ENCODE measurements around the gene CLK2. TPM values are rescaled to one million over a fixed set of nuclear protein-coding genes. Genes with fewer than 3 reads are reported as not detected.

The CLK2 gene
- total and polyA plus RNA-seq, 9 of the 15 experiments (the other 6 are each of a cell fraction or from before 2014, with no cell fraction given) = 13.5 to 81.4 (median 39.6) TPM

DNA sequence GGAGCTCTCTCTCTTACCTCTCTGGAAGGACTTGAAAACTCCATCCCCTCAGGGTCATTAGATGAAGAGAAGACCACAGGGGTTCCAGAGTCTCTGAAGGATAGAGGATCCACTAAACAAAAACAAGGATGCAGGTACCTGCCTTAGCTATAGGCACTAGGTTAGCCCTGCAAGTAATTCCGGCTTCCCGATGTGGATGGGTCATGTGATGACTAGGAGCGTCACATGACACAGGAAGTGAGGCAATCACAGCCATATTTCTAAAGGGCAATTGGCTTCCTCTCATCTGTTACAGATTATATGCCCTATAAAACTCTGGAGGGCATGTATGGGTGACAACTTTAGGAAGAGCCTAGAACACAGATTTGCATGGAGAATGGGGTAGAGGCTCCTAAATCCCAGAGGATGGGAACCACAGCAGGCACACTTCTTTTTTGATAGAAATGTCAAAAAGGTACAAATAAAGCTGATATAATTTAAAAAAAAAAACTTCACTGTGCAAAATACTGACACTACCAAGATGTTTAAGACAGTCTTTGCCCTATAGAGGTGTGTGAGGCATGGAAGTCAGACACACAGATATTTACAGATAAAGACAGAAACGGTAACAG is 32.1 kb downstream of the CLK2 start (continued):
- TF ChIP-seq MAZ (CRISPR knock-in tag; conservative IDR thresholded peaks at IDR 0.05 in 1 of 2, IDR thresholded peaks at IDR 0.05 in 1 of 2) (no peak), RCOR1 (IDR thresholded peaks at IDR 0.05; ENCODE audit: borderline replicate concordance in 1 of 2, low read depth in 2 of 2, low read length in 2 of 2) (peak in 1 of 2 experiments; percentile 75; a peak in 1 of 4 replicates), ZNF76 (CRISPR knock-in tag; IDR thresholded peaks at IDR 0.05; ENCODE audit: borderline replicate concordance) (0 out of 2 replicates have a peak, but pooled peaks have one; percentile 13), GABPA (tag; conservative IDR thresholded peaks at IDR 0.05; ENCODE audit: low read depth) (peak; percentile 73), EHMT2 (IDR thresholded peaks at IDR 0.05) (no peak), CEBPG (CRISPR knock-in tag; IDR thresholded peaks at IDR 0.05) (peak; percentile 93), CEBPG (tag; conservative IDR thresholded peaks at IDR 0.05 in 1 of 2, IDR thresholded peaks at IDR 0.05 in 1 of 2) (peak; percentile 73 to 81; a peak in 3 of 4 replicates), MAFF (IDR thresholded peaks at IDR 0.05; ENCODE audit: low read length) (no peak), MTA1 (IDR thresholded peaks at IDR 0.05; ENCODE audit: borderline replicate concordance) (no peak), GABPB1 (CRISPR knock-in tag; IDR thresholded peaks at IDR 0.05) (0 out of 2 replicates have a peak, but pooled peaks have one; percentile 21), ZNF143 (CRISPR knock-in tag; IDR thresholded peaks at IDR 0.05) (no peak), NFATC3 (IDR thresholded peaks at IDR 0.05) (no peak), SIX5 (IDR thresholded peaks at IDR 0.05; ENCODE audit: borderline replicate concordance in 1 of 2, insufficient read depth in 1 of 2, low read depth in 1 of 2, low read length in 2 of 2) (peak; percentile 75 to 85), FOS (IDR thresholded peaks at IDR 0.05; ENCODE audit: extremely low read depth, insufficient read length) (peak; percentile 93), ZNF384 (IDR thresholded peaks at IDR 0.05; ENCODE audit: low read depth, low read length) (peak; percentile 71), SAP30 (IDR thresholded peaks at IDR 0.05; ENCODE audit: borderline replicate concordance, insufficient read depth, low read depth, low read length, poor library complexity, severe bottlenecking) (peak; percentile 62), ATF7 (IDR thresholded peaks at IDR 0.05) (peak; percentile 70), JUNB (CRISPR knock-in tag; conservative IDR thresholded peaks at IDR 0.05) (no peak), ATF1 (CRISPR knock-in tag; IDR thresholded peaks at IDR 0.05) (no peak), ATF1 (tag; IDR thresholded peaks at IDR 0.05) (peak; percentile 67), RAD21 (CRISPR knock-in tag; conservative IDR thresholded peaks at IDR 0.05 in 1 of 2, IDR thresholded peaks at IDR 0.05 in 1 of 2) (0 out of 4 replicates have a peak, but pooled peaks of 1 of the 2 experiments have one; percentile 3)
- TF ChIP-seq, protein P1, sequence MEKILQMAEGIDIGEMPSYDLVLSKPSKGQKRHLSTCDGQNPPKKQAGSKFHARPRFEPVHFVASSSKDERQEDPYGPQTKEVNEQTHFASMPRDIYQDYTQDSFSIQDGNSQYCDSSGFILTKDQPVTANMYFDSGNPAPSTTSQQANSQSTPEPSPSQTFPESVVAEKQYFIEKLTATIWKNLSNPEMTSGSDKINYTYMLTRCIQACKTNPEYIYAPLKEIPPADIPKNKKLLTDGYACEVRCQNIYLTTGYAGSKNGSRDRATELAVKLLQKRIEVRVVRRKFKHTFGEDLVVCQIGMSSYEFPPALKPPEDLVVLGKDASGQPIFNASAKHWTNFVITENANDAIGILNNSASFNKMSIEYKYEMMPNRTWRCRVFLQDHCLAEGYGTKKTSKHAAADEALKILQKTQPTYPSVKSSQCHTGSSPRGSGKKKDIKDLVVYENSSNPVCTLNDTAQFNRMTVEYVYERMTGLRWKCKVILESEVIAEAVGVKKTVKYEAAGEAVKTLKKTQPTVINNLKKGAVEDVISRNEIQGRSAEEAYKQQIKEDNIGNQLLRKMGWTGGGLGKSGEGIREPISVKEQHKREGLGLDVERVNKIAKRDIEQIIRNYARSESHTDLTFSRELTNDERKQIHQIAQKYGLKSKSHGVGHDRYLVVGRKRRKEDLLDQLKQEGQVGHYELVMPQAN (IDR thresholded peaks at IDR 0.05; ENCODE audit: borderline replicate concordance) = peak; percentile 97
- TF ChIP-seq, protein P2, sequence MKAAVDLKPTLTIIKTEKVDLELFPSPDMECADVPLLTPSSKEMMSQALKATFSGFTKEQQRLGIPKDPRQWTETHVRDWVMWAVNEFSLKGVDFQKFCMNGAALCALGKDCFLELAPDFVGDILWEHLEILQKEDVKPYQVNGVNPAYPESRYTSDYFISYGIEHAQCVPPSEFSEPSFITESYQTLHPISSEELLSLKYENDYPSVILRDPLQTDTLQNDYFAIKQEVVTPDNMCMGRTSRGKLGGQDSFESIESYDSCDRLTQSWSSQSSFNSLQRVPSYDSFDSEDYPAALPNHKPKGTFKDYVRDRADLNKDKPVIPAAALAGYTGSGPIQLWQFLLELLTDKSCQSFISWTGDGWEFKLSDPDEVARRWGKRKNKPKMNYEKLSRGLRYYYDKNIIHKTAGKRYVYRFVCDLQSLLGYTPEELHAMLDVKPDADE (conservative IDR thresholded peaks at IDR 0.05; ENCODE audit: control insufficient read depth, low read depth, low read length) = peak; percentile 96
- TF ChIP-seq, protein P3, sequence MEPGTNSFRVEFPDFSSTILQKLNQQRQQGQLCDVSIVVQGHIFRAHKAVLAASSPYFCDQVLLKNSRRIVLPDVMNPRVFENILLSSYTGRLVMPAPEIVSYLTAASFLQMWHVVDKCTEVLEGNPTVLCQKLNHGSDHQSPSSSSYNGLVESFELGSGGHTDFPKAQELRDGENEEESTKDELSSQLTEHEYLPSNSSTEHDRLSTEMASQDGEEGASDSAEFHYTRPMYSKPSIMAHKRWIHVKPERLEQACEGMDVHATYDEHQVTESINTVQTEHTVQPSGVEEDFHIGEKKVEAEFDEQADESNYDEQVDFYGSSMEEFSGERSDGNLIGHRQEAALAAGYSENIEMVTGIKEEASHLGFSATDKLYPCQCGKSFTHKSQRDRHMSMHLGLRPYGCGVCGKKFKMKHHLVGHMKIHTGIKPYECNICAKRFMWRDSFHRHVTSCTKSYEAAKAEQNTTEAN (CRISPR knock-in tag; IDR thresholded peaks at IDR 0.05) = no peak
